Endothelial cell (in vitro differentiated cells): ENCODE measurements around the gene ENPP3. TPM values are rescaled to one million over a fixed set of nuclear protein-coding genes. Genes with fewer than 3 reads are reported as not detected.

ENCODE experiments used
- DNase-seq: peaks from one replicate; pipeline ENCODE4 v3.0.0; 2021; ENCODE audit warnings: low spot score
- H3K27ac Mint-ChIP-seq: one replicate; pipeline ENCODE4 v1.8.0; 2021; ENCODE audit warnings: mixed read lengths, inconsistent platforms; ENCODE audit not compliant: unreplicated experiment
- H3K27me3 Mint-ChIP-seq: one replicate; pipeline ENCODE4 v1.8.0; 2021; ENCODE audit warnings: mild to moderate bottlenecking, moderate library complexity, mixed read lengths, inconsistent platforms; ENCODE audit not compliant: unreplicated experiment
- H3K36me3 Mint-ChIP-seq: one replicate; pipeline ENCODE4 v1.8.0; 2021; ENCODE audit warnings: mild to moderate bottlenecking, low read depth, mixed read lengths, inconsistent platforms; ENCODE audit not compliant: unreplicated experiment
- H3K4me1 Mint-ChIP-seq: one replicate; pipeline ENCODE4 v1.8.0; 2021; ENCODE audit warnings: mild to moderate bottlenecking, mixed read lengths, inconsistent platforms; ENCODE audit not compliant: unreplicated experiment
- H3K4me3 Mint-ChIP-seq: one replicate; pipeline ENCODE4 v1.8.0; 2021; ENCODE audit warnings: mild to moderate bottlenecking, mixed read lengths, inconsistent platforms; ENCODE audit not compliant: unreplicated experiment
- H3K9me3 Mint-ChIP-seq: one replicate; pipeline ENCODE4 v1.8.0; 2021; ENCODE audit warnings: mixed read lengths, inconsistent platforms; ENCODE audit not compliant: unreplicated experiment
- long read RNA-seq: library from polyadenylated mRNA; unstranded; transcript quantifications from one replicate; pipeline ENCODE4 v2.0.0, GENCODE V29; 2020; ENCODE audit not compliant: unreplicated experiment
- total RNA-seq: library from RNA; stranded (reverse); fragmentation: NEBNext Ultra II Directional; extraction: Animal tissue kit (Norgen Biotek cat#: 25700); gene quantifications from one replicate; pipeline ENCODE4 v1.2.1, GENCODE V29; 2021; ENCODE audit not compliant: unreplicated experiment
- TF ChIP-seq, protein P1 (sequence below): fragments of 200-600 bp; sonication (generic); IDR thresholded peaks from one replicate; pipeline ENCODE4 v1.5.0; 2021; ENCODE audit warnings: antibody characterized with exemption; ENCODE audit not compliant: unreplicated experiment

ENPP3 gene
- total RNA-seq, result 0.64 TPM
- long read RNA-seq, result 0 reads

DNA sequence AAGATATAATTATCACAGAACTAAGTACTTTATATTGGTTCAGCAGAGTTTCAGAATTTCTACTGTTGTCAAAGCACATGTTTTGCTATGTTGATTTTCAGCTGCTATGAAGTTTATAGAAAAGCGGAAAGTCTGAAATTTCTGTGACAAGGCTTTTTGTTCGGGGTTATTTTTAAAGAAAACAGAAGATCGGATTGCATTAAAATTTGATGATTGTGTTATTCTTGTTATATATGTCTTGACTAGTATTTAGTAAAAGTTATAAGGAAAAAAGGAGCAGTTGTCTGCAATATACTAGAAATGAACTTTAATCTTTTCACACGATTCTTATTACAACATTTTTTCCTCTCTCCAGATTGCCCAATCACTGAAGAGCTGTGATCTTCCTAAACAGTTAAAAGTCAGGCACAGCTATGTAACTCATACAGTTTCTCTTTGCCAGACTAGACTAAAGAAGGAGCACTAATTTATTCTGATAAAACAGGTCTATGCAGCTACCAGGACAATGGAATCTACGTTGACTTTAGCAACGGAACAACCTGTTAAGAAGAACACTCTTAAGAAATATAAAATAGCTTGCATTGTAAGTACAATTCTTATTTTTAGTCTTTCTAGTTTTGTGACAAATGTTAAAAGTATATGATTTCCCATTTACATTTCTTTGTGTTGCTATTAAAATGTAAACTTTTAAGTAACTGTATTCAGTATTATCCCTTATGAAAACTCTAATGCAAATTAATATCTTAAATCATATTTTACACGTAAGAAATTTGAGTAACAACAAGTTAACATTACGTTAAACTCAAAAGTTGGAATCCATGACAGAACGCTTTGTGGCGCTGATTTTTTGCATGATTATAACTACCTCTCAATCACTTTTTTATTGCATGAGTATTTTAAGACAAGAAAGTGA, at the start of gene ENPP3:
Gene ENPP3, plus strand, starts transcription at position 423 of the 913 bp plus-strand sequence. Its CDS starts 83 bp downstream, at position 506.
- Mint-ChIP-seq H3K9me3 (no peaks in the 10 kb centered on the region), H3K27ac (no peak within 1 kb of the TSS), H3K4me3 (no peak within 1 kb of the TSS), H3K4me1 (no peaks in the 10 kb centered on the region), H3K27me3 (peaks cover 3% of the 10 kb centered on the region), H3K36me3 (no peaks in the 10 kb centered on the region)
- TF ChIP-seq, protein P1, sequence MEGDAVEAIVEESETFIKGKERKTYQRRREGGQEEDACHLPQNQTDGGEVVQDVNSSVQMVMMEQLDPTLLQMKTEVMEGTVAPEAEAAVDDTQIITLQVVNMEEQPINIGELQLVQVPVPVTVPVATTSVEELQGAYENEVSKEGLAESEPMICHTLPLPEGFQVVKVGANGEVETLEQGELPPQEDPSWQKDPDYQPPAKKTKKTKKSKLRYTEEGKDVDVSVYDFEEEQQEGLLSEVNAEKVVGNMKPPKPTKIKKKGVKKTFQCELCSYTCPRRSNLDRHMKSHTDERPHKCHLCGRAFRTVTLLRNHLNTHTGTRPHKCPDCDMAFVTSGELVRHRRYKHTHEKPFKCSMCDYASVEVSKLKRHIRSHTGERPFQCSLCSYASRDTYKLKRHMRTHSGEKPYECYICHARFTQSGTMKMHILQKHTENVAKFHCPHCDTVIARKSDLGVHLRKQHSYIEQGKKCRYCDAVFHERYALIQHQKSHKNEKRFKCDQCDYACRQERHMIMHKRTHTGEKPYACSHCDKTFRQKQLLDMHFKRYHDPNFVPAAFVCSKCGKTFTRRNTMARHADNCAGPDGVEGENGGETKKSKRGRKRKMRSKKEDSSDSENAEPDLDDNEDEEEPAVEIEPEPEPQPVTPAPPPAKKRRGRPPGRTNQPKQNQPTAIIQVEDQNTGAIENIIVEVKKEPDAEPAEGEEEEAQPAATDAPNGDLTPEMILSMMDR, result no peak
- DNase-seq, result no peak

DNA sequence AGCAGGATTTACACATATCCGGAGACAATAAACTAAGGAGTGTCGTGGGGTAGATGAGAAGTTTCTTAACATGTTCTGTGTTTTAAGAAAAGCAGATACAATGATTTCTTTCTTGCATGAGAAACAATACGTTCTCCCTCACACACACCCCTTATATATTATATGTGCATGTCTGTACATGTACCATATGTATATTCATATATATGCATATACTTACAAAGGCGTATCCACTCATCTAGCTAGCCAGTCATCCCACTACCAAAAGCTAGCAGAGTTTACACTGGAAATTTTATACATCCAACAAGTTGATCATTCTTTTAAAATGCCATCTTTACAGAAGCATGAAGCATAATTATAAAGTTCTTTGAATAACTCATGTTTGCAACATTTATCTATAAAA, 49.2 kb upstream of the ENPP3 start:
- no peaks in the 10 kb centered on the region for H3K4me1 Mint-ChIP-seq
- no peaks in the 10 kb centered on the region for H3K9me3 Mint-ChIP-seq
- no peaks in the 10 kb centered on the region for H3K27me3 Mint-ChIP-seq
- DNase-seq, result no peak
- no peak overlapping the region for H3K4me3 Mint-ChIP-seq
- no peak overlapping the region for H3K27ac Mint-ChIP-seq
- TF ChIP-seq, protein P1, result no peak
- peaks cover 17% of the 10 kb centered on the region for H3K36me3 Mint-ChIP-seq

DNA sequence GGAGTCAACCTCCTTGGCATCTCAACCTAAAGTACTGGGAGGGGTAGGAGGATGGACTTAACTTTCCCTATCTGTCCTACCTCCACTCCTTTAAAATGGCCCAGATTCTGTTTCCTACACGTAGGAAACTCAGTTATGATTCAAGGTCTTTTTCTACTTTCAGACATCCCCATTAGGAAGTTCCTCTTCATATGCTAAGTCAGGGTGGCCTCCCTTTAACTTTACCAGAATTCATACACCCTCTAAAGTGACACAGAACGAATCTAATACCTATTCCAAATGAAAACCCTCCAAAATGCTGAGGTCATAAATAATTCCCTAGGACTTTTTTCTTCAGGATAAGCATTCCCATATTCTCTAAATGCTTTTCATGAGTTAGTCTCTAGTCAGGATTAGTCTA, 48.5 kb upstream of the ENPP3 start:
- peaks cover 19% of the 10 kb centered on the region for H3K36me3 Mint-ChIP-seq
- TF ChIP-seq, protein P1, result no peak
- H3K27me3 Mint-ChIP-seq, result no peaks in the 10 kb centered on the region
- no peaks in the 10 kb centered on the region for H3K4me1 Mint-ChIP-seq
- H3K27ac Mint-ChIP-seq, result no peak overlapping the region
- no peak overlapping the region for H3K4me3 Mint-ChIP-seq
- no peak for DNase-seq
- no peaks in the 10 kb centered on the region for H3K9me3 Mint-ChIP-seq

DNA sequence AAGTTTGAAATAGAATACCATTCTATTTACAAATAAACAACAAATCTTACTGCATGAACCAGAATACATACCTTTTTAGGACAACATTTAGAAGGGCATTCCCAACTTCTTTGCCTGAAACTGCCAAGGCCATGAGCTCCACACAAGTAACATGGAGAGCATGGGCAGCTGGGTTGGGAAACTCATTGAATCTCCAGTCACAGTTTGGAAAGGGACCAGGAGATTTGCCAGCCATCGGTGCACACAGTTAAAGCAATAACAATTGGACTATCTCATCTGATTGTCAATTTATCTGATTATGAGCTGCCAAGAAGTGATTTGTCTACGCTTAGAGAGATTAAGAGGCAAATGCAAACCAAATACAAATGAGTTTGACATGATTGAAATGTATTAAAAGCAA, 44.2 kb upstream of the ENPP3 start:
- TF ChIP-seq, protein P1, result no peak
- DNase-seq, result no peak
- Mint-ChIP-seq H3K9me3 (no peaks in the 10 kb centered on the region), H3K4me1 (no peaks in the 10 kb centered on the region), H3K36me3 (peaks cover 27% of the 10 kb centered on the region), H3K4me3 (no peak overlapping the region), H3K27ac (no peak overlapping the region), H3K27me3 (no peaks in the 10 kb centered on the region)

DNA sequence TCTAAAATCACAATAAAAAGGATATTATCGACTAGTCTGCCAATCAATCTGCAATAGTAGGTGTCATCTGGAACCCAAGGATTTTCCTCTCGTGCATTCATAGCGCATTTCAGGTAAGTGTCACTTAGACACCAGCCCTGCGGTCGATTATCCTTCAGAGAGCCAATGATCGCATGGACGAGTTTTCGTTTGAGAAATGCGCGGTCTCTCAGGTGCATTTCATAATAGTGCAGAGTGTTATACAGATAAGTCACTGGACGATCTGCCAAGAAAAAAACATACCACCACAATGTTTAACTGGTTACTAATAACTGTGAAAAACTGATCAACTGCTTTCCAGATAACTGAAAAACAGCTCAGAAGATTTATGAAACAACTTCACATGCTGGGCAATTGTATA, 43.0 kb upstream of the ENPP3 start:
- no peak overlapping the region for H3K27ac Mint-ChIP-seq
- TF ChIP-seq, protein P1, result no peak
- H3K4me3 Mint-ChIP-seq, result no peak overlapping the region
- H3K27me3 Mint-ChIP-seq, result no peaks in the 10 kb centered on the region
- H3K4me1 Mint-ChIP-seq, result no peaks in the 10 kb centered on the region
- no peak for DNase-seq
- H3K9me3 Mint-ChIP-seq, result no peaks in the 10 kb centered on the region
- peaks cover 30% of the 10 kb centered on the region for H3K36me3 Mint-ChIP-seq
